ENCODE data around the gene PRIMPOL.

Gene PRIMPOL

GRCh38 chr4:184668096-184668495, 18.6 kb downstream of the PRIMPOL start:
- DNase-seq (ENCODE audit: low spot score), result no peak

GRCh38 chr4:184668511-184669114, 19.1 kb downstream of the PRIMPOL start:
- DNase-seq (ENCODE audit: low spot score), result no peak

- no peak for DNase-seq (ENCODE audit: low spot score)
Observed at GRCh38 chr4:184669251-184669650, 19.7 kb downstream of the PRIMPOL start.

GRCh38 chr4:184671101-184671500, 21.6 kb downstream of the PRIMPOL start:
- DNase-seq (ENCODE audit: low spot score), result no peak

GRCh38 chr4:184672741-184673140, 23.2 kb downstream of the PRIMPOL start:
- no peak for DNase-seq (ENCODE audit: low spot score)

- DNase-seq (ENCODE audit: low spot score), result no peak
Observed at GRCh38 chr4:184674011-184674410, 24.5 kb downstream of the PRIMPOL start.

GRCh38 chr4:184675018-184675417, 25.5 kb downstream of the PRIMPOL start:
- DNase-seq (ENCODE audit: low spot score), result no peak

- DNase-seq (ENCODE audit: low spot score), result no peak
Observed at GRCh38 chr4:184675821-184676492, 26.4 kb downstream of the PRIMPOL start.

- DNase-seq (ENCODE audit: low spot score), result no peak
Observed at GRCh38 chr4:184680698-184681097, 31.2 kb downstream of the PRIMPOL start.

GRCh38 chr4:184681916-184682315, 32.4 kb downstream of the PRIMPOL start:
- no peak for DNase-seq (ENCODE audit: low spot score)

- no peak for DNase-seq (ENCODE audit: low spot score)
Observed at GRCh38 chr4:184684491-184685189, 35.1 kb downstream of the PRIMPOL start.

- DNase-seq (ENCODE audit: low spot score), result no peak
Observed at GRCh38 chr4:184688005-184688404, 38.5 kb downstream of the PRIMPOL start.

- DNase-seq (ENCODE audit: low spot score), result no peak
Observed at GRCh38 chr4:184688447-184688846, 38.9 kb downstream of the PRIMPOL start.

GRCh38 chr4:184689681-184690080, 40.1 kb downstream of the PRIMPOL start:
- DNase-seq (ENCODE audit: low spot score), result no peak

- DNase-seq (ENCODE audit: low spot score), result no peak
Observed at GRCh38 chr4:184693056-184693455, 43.5 kb downstream of the PRIMPOL start.

- DNase-seq (ENCODE audit: low spot score), result no peak
Observed at GRCh38 chr4:184694412-184694956, 44.9 kb downstream of the PRIMPOL start.

GRCh38 chr4:184695178-184695896, 45.8 kb downstream of the PRIMPOL start:
- DNase-seq (ENCODE audit: low spot score), result no peak

GRCh38 chr4:184697956-184698355, 48.4 kb downstream of the PRIMPOL start:
- DNase-seq (ENCODE audit: low spot score), result no peak

- no peak for DNase-seq (ENCODE audit: low spot score)
Observed at GRCh38 chr4:184699941-184700340, 50.4 kb downstream of the PRIMPOL start.

- DNase-seq (ENCODE audit: low spot score), result no peak
Observed at GRCh38 chr4:184702114-184702513, 52.6 kb downstream of the PRIMPOL start.

GRCh38 chr4:184705692-184706091, 56.2 kb downstream of the PRIMPOL start:
- no peak for DNase-seq (ENCODE audit: low spot score)

GRCh38 chr4:184706453-184706852, 56.9 kb downstream of the PRIMPOL start:
- no peak for DNase-seq (ENCODE audit: low spot score)
